Suppressor macrophage (primary cell): Measurements from ENCODE around the gene LRRC47.

Experiments used
- DNase-seq, 4 experiments: peaks; one replicate each; pipeline ENCODE4 v3.0.0-alpha.2; 2020 to 2022

LRRC47 gene

GRCh38 chr1:3746389-3746829, 49.9 kb downstream of the LRRC47 start:
- no peak for DNase-seq

- DNase-seq: no peak
These were observed 50.5 kb downstream of the LRRC47 start for GRCh38 chr1:3745590-3746381.

GRCh38 chr1:3745071-3745470, 51.2 kb downstream of the LRRC47 start:
- no peak for DNase-seq

- no peak for DNase-seq
These were observed 51.7 kb downstream of the LRRC47 start for GRCh38 chr1:3744646-3745045.

GRCh38 chr1:3743826-3744225, 52.5 kb downstream of the LRRC47 start:
- DNase-seq: no peak

GRCh38 chr1:3743421-3743820, 52.9 kb downstream of the LRRC47 start:
- peak in 2 of 4 experiments; percentile 7 to 9 for DNase-seq

- DNase-seq: no peak
These were observed 53.6 kb downstream of the LRRC47 start for GRCh38 chr1:3742439-3743298.

GRCh38 chr1:3741566-3742438, 54.5 kb downstream of the LRRC47 start:
- DNase-seq: no peak

- no peak for DNase-seq
These were observed 55.5 kb downstream of the LRRC47 start for GRCh38 chr1:3740752-3741151.

GRCh38 chr1:3740042-3740441, 56.3 kb downstream of the LRRC47 start:
- no peak for DNase-seq

GRCh38 chr1:3738943-3739342, 57.4 kb downstream of the LRRC47 start:
- no peak for DNase-seq

GRCh38 chr1:3736708-3737107, 59.6 kb downstream of the LRRC47 start:
- no peak for DNase-seq

- no peak for DNase-seq
These were observed 60.2 kb downstream of the LRRC47 start for GRCh38 chr1:3736131-3736561.

GRCh38 chr1:3735688-3736087, 60.6 kb downstream of the LRRC47 start:
- no peak for DNase-seq

- no peak for DNase-seq
These were observed 61.1 kb downstream of the LRRC47 start for GRCh38 chr1:3735027-3735681.

GRCh38 chr1:3734602-3735001, 61.7 kb downstream of the LRRC47 start:
- no peak for DNase-seq

- no peak for DNase-seq
These were observed 62.3 kb downstream of the LRRC47 start for GRCh38 chr1:3733883-3734589.

GRCh38 chr1:3733094-3733882, 63.0 kb downstream of the LRRC47 start:
- DNase-seq: no peak

- no peak for DNase-seq
These were observed 63.7 kb downstream of the LRRC47 start for GRCh38 chr1:3732434-3733093.
